Kidney (tissue), 14 donors: ENCODE data around the gene CXCL10. TPM values are rescaled to one million over a fixed set of nuclear protein-coding genes. Genes with fewer than 3 reads are reported as not detected.

Experiments used
- DNase-seq, 5 donors: peaks; one replicate each; pipeline ENCODE4 v3.0.0-alpha.2; 2013 to 2020
- FAIRE-seq: peaks from 2 replicates; lab custom pipeline; 2012; peaks lifted over from hg19 to GRCh38; lab: Jason Lieb, UNC
- H3K27ac ChIP-seq, 2 donors: one replicate each; pipeline ENCODE4 v1.7.0; 2013; ENCODE audit warnings: low read depth in 2 of 2, low read length in 2 of 2, inconsistent platforms in 1 of 2
- H3K27me3 ChIP-seq: one replicate; pipeline ENCODE4 v1.7.1; 2013; ENCODE audit warnings: low read length, inconsistent platforms; ENCODE audit not compliant: control insufficient read depth, insufficient read depth
- H3K36me3 ChIP-seq, 3 donors: one replicate each; pipeline versions ENCODE4 v1.7.0 to v1.7.1; 2013; ENCODE audit warnings: low read length in 3 of 3, control low read depth in 1 of 3, inconsistent platforms in 1 of 3; ENCODE audit not compliant: insufficient read depth in 3 of 3, control insufficient read depth in 2 of 3
- H3K4me1 ChIP-seq, 3 donors: one replicate each; pipeline versions ENCODE4 v1.7.0 to v1.7.1; 2013; ENCODE audit warnings: low read length in 3 of 3, inconsistent platforms in 1 of 3, low read depth in 1 of 3; ENCODE audit not compliant: control insufficient read depth in 2 of 3, insufficient read depth in 2 of 3
- H3K4me3 ChIP-seq, 3 donors: one replicate each; pipeline versions ENCODE4 v1.7.0 to v1.8.1; 2013; ENCODE audit warnings: low read length in 3 of 3, control low read depth in 1 of 3, inconsistent platforms in 1 of 3
- H3K9ac ChIP-seq, 3 donors: one replicate each; pipeline versions ENCODE4 v1.7.0 to v1.7.1; 2013; ENCODE audit warnings: low read length in 3 of 3, control low read depth in 1 of 3, inconsistent platforms in 1 of 3
- H3K9me3 ChIP-seq, 3 donors: one replicate each; pipeline versions ENCODE4 v1.7.0 to v1.7.1; 2013; ENCODE audit warnings: low read length in 3 of 3, control low read depth in 1 of 3, inconsistent platforms in 1 of 3; ENCODE audit not compliant: control insufficient read depth in 2 of 3, insufficient read depth in 1 of 3
- intact Hi-C: fragments of 100-400 bp; cut with DNase I; formaldehyde crosslinking; loops from one replicate; pipeline ENCODE4 v1.11.1; 2022
- polyA plus RNA-seq: library from polyadenylated mRNA; stranded (reverse); fragments of 350-450 nt; fragmentation: Illumina TruSeq; extraction: RNeasy Lipid Tissue Mini Kit (QIAGEN cat#74804); gene quantifications from one replicate; pipeline ENCODE4 v1.2.3, GENCODE V29; 2014; ENCODE audit warnings: low read depth, low replicate concordance; ENCODE audit not compliant: insufficient read depth
- total RNA-seq: library from RNA; stranded (reverse); fragmentation: NEBNext Ultra II Directional; extraction: Animal tissue kit (Norgen Biotek cat#: 25700); gene quantifications from one replicate; pipeline ENCODE4 v1.2.1, GENCODE V29; 2021
- TF ChIP-seq, protein P1 (sequence below): IDR thresholded peaks from 3 replicates; pipeline ENCODE4 v1.5.1; 2012; ENCODE audit warnings: mild to moderate bottlenecking, moderate library complexity, borderline replicate concordance; ENCODE audit not compliant: insufficient read depth; ENCODE audit errors: extremely low read depth
- donor health status: control.
- donor health status: control.
- donor health status: control.
- donor health status: control.
- donor health status: control.
- donor health status: DM: yes; HTN: yes; CAD: no.
- donor health status: Normal renal cell carcinoma (clear cell type).

CXCL10 gene
- total and polyA plus RNA-seq, 2 donors from 2014 or later: 1.3 to 1.4 TPM

DNA sequence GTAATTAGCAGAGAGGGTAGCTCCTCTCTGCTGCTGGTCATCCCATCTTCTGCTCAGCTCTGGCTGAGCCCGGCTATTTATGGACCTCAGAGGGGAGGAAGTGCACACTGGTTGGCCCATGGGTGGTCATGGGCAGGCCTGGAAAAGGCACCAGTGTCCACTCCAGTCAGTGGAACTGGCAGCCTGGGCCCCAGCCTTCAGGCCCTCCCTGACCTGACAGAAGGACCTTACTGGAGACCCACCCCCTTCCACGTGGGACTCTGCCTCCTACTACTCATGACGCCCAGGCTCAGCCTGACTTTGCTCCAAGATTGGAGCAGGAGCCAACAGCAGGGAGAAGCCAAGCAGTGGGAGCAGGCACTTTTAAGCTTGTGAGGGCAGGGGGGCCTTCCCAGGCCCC lies 43.2 kb upstream of the CXCL10 start:
- TF ChIP-seq, protein P1, sequence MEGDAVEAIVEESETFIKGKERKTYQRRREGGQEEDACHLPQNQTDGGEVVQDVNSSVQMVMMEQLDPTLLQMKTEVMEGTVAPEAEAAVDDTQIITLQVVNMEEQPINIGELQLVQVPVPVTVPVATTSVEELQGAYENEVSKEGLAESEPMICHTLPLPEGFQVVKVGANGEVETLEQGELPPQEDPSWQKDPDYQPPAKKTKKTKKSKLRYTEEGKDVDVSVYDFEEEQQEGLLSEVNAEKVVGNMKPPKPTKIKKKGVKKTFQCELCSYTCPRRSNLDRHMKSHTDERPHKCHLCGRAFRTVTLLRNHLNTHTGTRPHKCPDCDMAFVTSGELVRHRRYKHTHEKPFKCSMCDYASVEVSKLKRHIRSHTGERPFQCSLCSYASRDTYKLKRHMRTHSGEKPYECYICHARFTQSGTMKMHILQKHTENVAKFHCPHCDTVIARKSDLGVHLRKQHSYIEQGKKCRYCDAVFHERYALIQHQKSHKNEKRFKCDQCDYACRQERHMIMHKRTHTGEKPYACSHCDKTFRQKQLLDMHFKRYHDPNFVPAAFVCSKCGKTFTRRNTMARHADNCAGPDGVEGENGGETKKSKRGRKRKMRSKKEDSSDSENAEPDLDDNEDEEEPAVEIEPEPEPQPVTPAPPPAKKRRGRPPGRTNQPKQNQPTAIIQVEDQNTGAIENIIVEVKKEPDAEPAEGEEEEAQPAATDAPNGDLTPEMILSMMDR: no peak
- no peak for DNase-seq

GRCh38 chr4:76061982-76062381 lies 38.7 kb upstream of the CXCL10 start:
- H3K27me3 ChIP-seq: no peaks in the 10 kb centered on the region
- no peaks in the 10 kb centered on the region for H3K36me3 ChIP-seq
- DNase-seq: no peak
- TF ChIP-seq, protein P1: no peak
- H3K4me3 ChIP-seq: no peak overlapping the region
- H3K9me3 ChIP-seq: no peaks in the 10 kb centered on the region
- no peak overlapping the region for H3K9ac ChIP-seq
- H3K27ac ChIP-seq: no peak overlapping the region
- no peaks in the 10 kb centered on the region for H3K4me1 ChIP-seq
- no peak for FAIRE-seq
- intact Hi-C loops: no loop called here

More for the DNA sequence above, 43.2 kb upstream of the CXCL10 start:
- no peak for FAIRE-seq
- H3K27ac ChIP-seq: no peak overlapping the region
- no peaks in the 10 kb centered on the region for H3K27me3 ChIP-seq
- intact Hi-C loops: loop anchor here (5.0 kb wide), 1 partner anchor 69 kb away; no protein-coding TSS in a partner anchor
- no peaks in the 10 kb centered on the region for H3K36me3 ChIP-seq
- H3K4me1 ChIP-seq: no peaks in the 10 kb centered on the region
- H3K9me3 ChIP-seq: no peaks in the 10 kb centered on the region
- no peak overlapping the region for H3K9ac ChIP-seq
- H3K4me3 ChIP-seq: no peak overlapping the region

GRCh38 chr4:76061421-76061820 lies 38.1 kb upstream of the CXCL10 start:
- intact Hi-C loops: no loop called here
- FAIRE-seq: no peak
- H3K4me1 ChIP-seq: no peaks in the 10 kb centered on the region
- no peaks in the 10 kb centered on the region for H3K36me3 ChIP-seq
- no peak overlapping the region for H3K27ac ChIP-seq
- no peak for DNase-seq
- TF ChIP-seq, protein P1: no peak
- H3K4me3 ChIP-seq: no peak overlapping the region
- H3K9ac ChIP-seq: no peak overlapping the region
- no peaks in the 10 kb centered on the region for H3K27me3 ChIP-seq
- no peaks in the 10 kb centered on the region for H3K9me3 ChIP-seq

DNA sequence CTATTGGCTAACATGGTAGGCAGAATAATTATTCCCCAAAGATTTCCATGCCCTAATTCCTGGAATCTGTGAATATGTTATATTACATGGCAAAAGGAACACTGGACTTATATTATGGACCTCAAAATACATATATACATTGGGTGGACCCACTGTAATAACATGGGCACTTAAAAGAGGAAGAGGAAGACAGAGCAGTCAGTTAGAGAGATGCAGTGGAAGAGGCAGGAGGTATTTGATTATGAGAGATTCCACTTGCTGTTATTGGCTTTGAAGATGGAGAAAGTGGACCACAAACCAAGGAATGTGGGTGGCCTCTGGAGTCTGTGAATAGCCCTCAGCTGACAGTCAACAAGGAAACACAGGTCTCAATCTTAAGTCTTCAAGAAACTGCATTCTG lies 37.2 kb upstream of the CXCL10 start:
- Histone ChIP-seq H3K9ac (no peak overlapping the region), H3K27ac (no peak overlapping the region), H3K36me3 (no peaks in the 10 kb centered on the region), H3K4me1 (no peaks in the 10 kb centered on the region), H3K27me3 (no peaks in the 10 kb centered on the region), H3K4me3 (no peak overlapping the region), H3K9me3 (no peaks in the 10 kb centered on the region)
- TF ChIP-seq, protein P1: no peak
- intact Hi-C loops: no loop called here
- DNase-seq (no peak), FAIRE-seq (no peak)
